Esophagus muscularis mucosa (tissue), 4 donors: ENCODE results near the gene SH3PXD2A. TPM values are rescaled to one million over a fixed set of nuclear protein-coding genes. Genes with fewer than 3 reads are reported as not detected.

Source experiments
- DNase-seq: peaks from one replicate; pipeline ENCODE4 v3.0.0-alpha.2; 2017; ENCODE audit errors: extremely low spot score
- H3K27ac ChIP-seq, 4 donors: fragments of 200-600 bp; sonication (generic); replicated peaks in 1 of 4; 1 replicate in 3 of 4; 2 replicates in 1 of 4; pipeline ENCODE4 v1.5.1; 2016 to 2019; ENCODE audit warnings: mild to moderate bottlenecking in 1 of 4
- H3K27me3 ChIP-seq, 4 donors: fragments of 200-600 bp; sonication (generic); one replicate each; pipeline versions ENCODE4 v1.5.1 to v1.6.0; 2016 to 2019
- H3K36me3 ChIP-seq, 4 donors: fragments of 200-600 bp; sonication (generic); one replicate each; pipeline ENCODE4 v1.5.1; 2016 to 2019
- H3K4me1 ChIP-seq, 4 donors: fragments of 200-600 bp; sonication (generic); one replicate each; pipeline ENCODE4 v1.5.1; 2016 to 2019
- H3K4me3 ChIP-seq, 4 donors: fragments of 200-600 bp; sonication (generic); 1 replicate in 2 of 4; 2 replicates in 2 of 4; pipeline ENCODE4 v1.5.1; 2016 to 2019; ENCODE audit warnings: mild to moderate bottlenecking in 4 of 4, moderate library complexity in 1 of 4
- H3K9me3 ChIP-seq, 4 donors: fragments of 200-600 bp; sonication (generic); 1 replicate in 3 of 4; 2 replicates in 1 of 4; pipeline ENCODE4 v1.5.1; 2016 to 2019
- CTCF ChIP-seq, 3 experiments: fragments of 200-600 bp in 2 of 3; fragments of 450-650 bp in 1 of 3; sonication (generic) in 2 of 3; IDR thresholded peaks; one replicate each; pipeline ENCODE4 v1.5.1; 2017 to 2019; ENCODE audit warnings: antibody characterized with exemption in 3 of 3, mild to moderate bottlenecking in 2 of 3, moderate library complexity in 1 of 3
- EP300 ChIP-seq: sonication (generic); formaldehyde crosslinking; IDR thresholded peaks from one replicate; pipeline ENCODE4 v1.6.1; 2017; ENCODE audit warnings: antibody characterized with exemption
- POLR2A ChIP-seq: fragments of 450-650 bp; IDR thresholded peaks from one replicate; pipeline ENCODE4 v1.6.1; 2017; ENCODE audit warnings: antibody characterized with exemption, moderate library complexity, mild to moderate bottlenecking, low read depth
- POLR2AphosphoS5 ChIP-seq, 2 donors: sonication (generic); formaldehyde crosslinking; IDR thresholded peaks; one replicate each; pipeline ENCODE4 v1.6.1; 2017; ENCODE audit warnings: antibody characterized with exemption in 2 of 2
- WGBS: methylation state at CpG from one replicate; pipeline ENCODE4 v1.1.5; 2018; 5-methylcytosine and 5-hydroxymethylcytosine counted together
- intact Hi-C: fragments of 100-400 bp; cut with DNase I; formaldehyde crosslinking; loops from one replicate; pipeline ENCODE4 v1.15.1; 2023
- total RNA-seq, 4 donors: library from RNA; depleted of rRNA; stranded (reverse); fragments of >200 nt; gene quantifications; one replicate each; pipeline versions ENCODE4 v1.1.0 to v1.2.1, GENCODE V29; 2016

The SH3PXD2A gene
- total RNA-seq, 4 donors from 2014 or later: 30.5 to 69.3 (median 40.0) TPM

GRCh38 chr10:103823706-103824272 is 31.6 kb downstream of the SH3PXD2A start:
- Histone ChIP-seq H3K9me3 (no peaks in the 10 kb centered on the region), H3K27ac (no peak overlapping the region), H3K36me3 (no peaks in the 10 kb centered on the region), H3K4me3 (no peak overlapping the region), H3K27me3 (no peaks in the 10 kb centered on the region), H3K4me1 (peaks cover 31 to 54% (median 46%) of the 10 kb centered on the region in 4 donors)
- no peak for TF ChIP-seq EP300
- no peak for TF ChIP-seq POLR2A
- no peak for TF ChIP-seq POLR2AphosphoS5 (IDR thresholded peaks at IDR 0.05)
- no peak for TF ChIP-seq CTCF (IDR thresholded peaks at IDR 0.05)
- 83% methylated on average over 4 of the region's 9 CpGs for WGBS
- no peak for DNase-seq
- intact Hi-C loops: no loop called here

GRCh38 chr10:103822800-103823199 is 32.6 kb downstream of the SH3PXD2A start:
- H3K4me3 ChIP-seq: no peak overlapping the region
- 59% methylated on average over 3 of the region's 3 CpGs for WGBS
- TF ChIP-seq EP300: no peak
- no peak for TF ChIP-seq POLR2AphosphoS5 (IDR thresholded peaks at IDR 0.05)
- no peak for TF ChIP-seq CTCF (IDR thresholded peaks at IDR 0.05)
- TF ChIP-seq POLR2A: no peak
- H3K4me1 ChIP-seq: peaks cover 35 to 62% (median 48%) of the 10 kb centered on the region in 4 donors
- DNase-seq: no peak
- no peaks in the 10 kb centered on the region for H3K36me3 ChIP-seq
- intact Hi-C loops: no loop called here
- no peaks in the 10 kb centered on the region for H3K27me3 ChIP-seq
- no peaks in the 10 kb centered on the region for H3K9me3 ChIP-seq
- H3K27ac ChIP-seq: no peak overlapping the region

DNA sequence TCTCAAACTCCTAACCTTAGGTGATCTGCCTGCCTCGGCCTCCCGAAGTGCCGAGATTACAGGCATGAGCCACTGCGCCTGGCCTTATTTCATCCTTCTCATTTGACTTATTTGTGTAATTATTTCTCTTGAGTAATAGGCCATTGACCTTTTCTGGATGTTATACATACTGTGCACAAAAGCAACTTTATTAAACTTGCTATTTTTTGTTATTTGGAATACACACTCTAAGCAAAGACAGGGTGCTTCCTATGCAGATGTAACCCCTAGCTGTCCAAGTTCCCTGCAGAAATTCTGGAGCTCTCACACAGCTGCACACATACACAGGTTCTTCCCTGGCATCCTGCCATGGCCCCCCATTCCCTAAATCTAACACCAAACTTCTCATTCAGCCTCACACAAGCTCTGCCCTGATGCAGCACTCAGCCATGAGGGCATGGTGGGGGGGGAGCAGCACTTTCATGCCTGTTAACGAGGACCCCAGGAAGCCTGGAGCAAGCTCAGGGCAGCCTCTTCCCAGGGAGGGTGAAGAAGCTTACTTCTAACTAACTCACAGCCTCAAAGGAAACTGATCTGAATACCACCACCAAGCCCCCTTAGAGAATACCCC is 33.2 kb downstream of the SH3PXD2A start:
- 88% methylated on average over 5 of the region's 5 CpGs for WGBS
- Histone ChIP-seq H3K27ac (no peak overlapping the region), H3K27me3 (no peaks in the 10 kb centered on the region), H3K36me3 (no peaks in the 10 kb centered on the region), H3K4me3 (no peak overlapping the region), H3K9me3 (no peaks in the 10 kb centered on the region), H3K4me1 (peaks cover 35 to 62% (median 48%) of the 10 kb centered on the region in 4 donors)
- TF ChIP-seq POLR2A: no peak
- no peak for TF ChIP-seq POLR2AphosphoS5 (IDR thresholded peaks at IDR 0.05)
- no peak for TF ChIP-seq CTCF (IDR thresholded peaks at IDR 0.05)
- no peak for TF ChIP-seq EP300
- DNase-seq: no peak
- intact Hi-C loops: no loop called here

DNA sequence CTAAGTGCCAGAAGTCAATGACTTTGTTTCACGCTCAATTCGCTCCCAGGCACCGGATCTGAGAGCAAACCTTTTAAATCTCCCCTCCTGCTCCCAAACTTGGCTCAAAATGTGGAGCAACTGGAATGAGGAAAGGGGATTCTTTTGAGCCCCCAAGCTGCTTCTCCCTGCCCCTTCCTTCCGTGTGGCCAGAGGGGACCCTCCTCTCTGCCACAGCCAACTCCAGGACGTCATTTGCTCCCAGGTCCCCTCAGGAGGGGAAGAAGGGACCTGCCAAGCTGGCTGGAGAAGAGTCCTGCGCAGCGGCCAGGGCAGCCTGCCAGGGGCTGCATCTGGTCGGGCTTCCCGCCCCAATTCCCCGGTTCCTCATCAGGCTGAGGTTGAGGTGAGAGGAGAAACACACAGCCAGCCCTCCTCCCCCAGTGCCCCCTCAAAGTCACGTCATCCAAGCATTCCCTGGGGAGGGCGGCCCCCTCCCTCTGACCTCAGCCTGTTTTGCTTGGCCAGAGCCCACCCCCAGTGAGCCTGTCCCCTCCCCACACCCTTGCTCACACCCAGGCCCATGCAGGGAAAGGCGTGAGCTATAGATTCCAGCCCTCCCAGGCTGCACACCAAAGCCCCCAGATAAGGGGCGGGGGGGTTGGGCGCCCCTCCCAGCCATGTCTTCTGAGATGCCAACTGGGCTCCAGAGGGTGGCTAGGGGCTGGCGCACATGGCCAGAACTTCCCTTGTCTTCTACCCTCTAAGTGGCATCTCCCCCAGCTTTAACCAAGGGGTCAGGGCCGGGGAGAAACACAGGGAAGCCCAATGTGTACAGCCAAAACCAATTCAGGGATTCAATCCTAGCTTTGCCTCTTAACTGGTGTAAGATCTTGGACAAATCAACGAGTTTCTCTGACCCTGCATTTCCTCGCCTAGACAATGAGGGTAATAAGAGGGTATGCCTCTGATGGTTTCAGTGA is 35.0 kb downstream of the SH3PXD2A start:
- H3K4me3 ChIP-seq: peak overlapping the region; percentile 14 to 35 (median 24)
- no peaks in the 10 kb centered on the region for H3K36me3 ChIP-seq
- H3K9me3 ChIP-seq: no peaks in the 10 kb centered on the region
- peaks cover 35 to 62% (median 50%) of the 10 kb centered on the region in 4 donors for H3K4me1 ChIP-seq
- TF ChIP-seq EP300 (no peak), CTCF (IDR thresholded peaks at IDR 0.05) (no peak), POLR2A (no peak), POLR2AphosphoS5 (IDR thresholded peaks at IDR 0.05) (peak in 1 of 2 donors; percentile 35)
- intact Hi-C loops: no loop called here
- no peaks in the 10 kb centered on the region for H3K27me3 ChIP-seq
- 24% methylated on average over 7 of the region's 19 CpGs for WGBS
- H3K27ac ChIP-seq: peak overlapping the region; percentile 28 to 74 (median 66)
- no peak for DNase-seq
